Measurements from ENCODE around the gene RNF157. TPM values are rescaled to one million over a fixed set of nuclear protein-coding genes. Genes with fewer than 3 reads are reported as not detected.

RNF157 gene
- total RNA-seq, 1 donor from 2014 or later: 8.8 TPM

GRCh38 chr17:76142585-76143041 is 97.7 kb downstream of the RNF157 start:
- Histone ChIP-seq H3K4me3 (no peak overlapping the region), H3K9me3 (no peaks in the 10 kb centered on the region), H3K27ac (no peak overlapping the region), H3K4me1 (peaks cover 24% of the 10 kb centered on the region), H3K27me3 (peaks cover 21% of the 10 kb centered on the region), H3K36me3 (no peaks in the 10 kb centered on the region)
- intact Hi-C loops (cut with DNase I): no loop called here
- no peak for DNase-seq (ENCODE audit: extremely low spot score in 2 of 2)
- TF ChIP-seq CTCF (IDR thresholded peaks at IDR 0.05) (no peak), POLR2AphosphoS5 (IDR thresholded peaks at IDR 0.05; ENCODE audit: insufficient read depth in 1 of 2, low read depth in 1 of 2) (no peak), POLR2A (IDR thresholded peaks at IDR 0.05) (no peak)

GRCh38 chr17:76142039-76142584 is 98.2 kb downstream of the RNF157 start:
- no peak overlapping the region for H3K4me3 ChIP-seq

GRCh38 chr17:76141212-76142038 is 98.9 kb downstream of the RNF157 start, which contains the start of gene FOXJ1:
Gene FOXJ1 (minus strand): TSS chr17:76141245. CDS start chr17:76140395, 850 bp downstream.
- Histone ChIP-seq H3K27me3 (peaks cover 25% of the 10 kb centered on the region), H3K9me3 (no peaks in the 10 kb centered on the region), H3K27ac (no peak within 1 kb of the TSS), H3K4me3 (peak within 1 kb of the TSS; percentile 35 to 49), H3K4me1 (peaks cover 24% of the 10 kb centered on the region), H3K36me3 (no peaks in the 10 kb centered on the region)
- TF ChIP-seq POLR2AphosphoS5 (IDR thresholded peaks at IDR 0.05; ENCODE audit: insufficient read depth in 1 of 2, low read depth in 1 of 2): peak in 1 of 2 donors; percentile 17
- TF ChIP-seq CTCF (IDR thresholded peaks at IDR 0.05): no peak
- TF ChIP-seq POLR2A (IDR thresholded peaks at IDR 0.05): no peak
- intact Hi-C loops (cut with DNase I): no loop called here
- DNase-seq (ENCODE audit: extremely low spot score in 2 of 2): no peak

More at GRCh38 chr17:76142039-76142584, 98.2 kb downstream of the RNF157 start:
- H3K36me3 ChIP-seq: no peaks in the 10 kb centered on the region
- DNase-seq (ENCODE audit: extremely low spot score in 2 of 2): no peak
- peaks cover 25% of the 10 kb centered on the region for H3K27me3 ChIP-seq
- TF ChIP-seq POLR2AphosphoS5 (IDR thresholded peaks at IDR 0.05; ENCODE audit: insufficient read depth in 1 of 2, low read depth in 1 of 2) (no peak), CTCF (IDR thresholded peaks at IDR 0.05) (no peak), POLR2A (IDR thresholded peaks at IDR 0.05) (no peak)
- no peaks in the 10 kb centered on the region for H3K9me3 ChIP-seq
- peaks cover 24% of the 10 kb centered on the region for H3K4me1 ChIP-seq
- intact Hi-C loops (cut with DNase I): no loop called here
- no peak overlapping the region for H3K27ac ChIP-seq

- intact Hi-C loops (cut with DNase I): no loop called here
- Histone ChIP-seq H3K27ac (no peak overlapping the region), H3K4me3 (peak overlapping the region; percentile 35 to 49), H3K9me3 (no peaks in the 10 kb centered on the region), H3K4me1 (peaks cover 24% of the 10 kb centered on the region), H3K27me3 (peaks cover 25% of the 10 kb centered on the region), H3K36me3 (no peaks in the 10 kb centered on the region)
- no peak for DNase-seq (ENCODE audit: extremely low spot score in 2 of 2)
- TF ChIP-seq CTCF (IDR thresholded peaks at IDR 0.05) (no peak), POLR2AphosphoS5 (IDR thresholded peaks at IDR 0.05; ENCODE audit: insufficient read depth in 1 of 2, low read depth in 1 of 2) (no peak)
Measured at GRCh38 chr17:76140661-76141211, 99.6 kb downstream of the RNF157 start.
